ENCODE measurements around the gene MED1. TPM values are rescaled to one million over a fixed set of nuclear protein-coding genes. Genes with fewer than 3 reads are reported as not detected.
"Not testable (repeated sequence)": the region's sequence is repeated elsewhere in the genome, so short reads cannot be mapped to it uniquely, and the experiment has no call there.

Gene MED1
- total RNA-seq, 4 donors from 2014 or later = 22.4 to 29.6 (median 25.0) TPM

- no peaks in the 10 kb centered on the region for H3K4me1 ChIP-seq
- peaks cover 3% of the 10 kb centered on the region in 2 donors for H3K36me3 ChIP-seq
- intact Hi-C loops (cut with DNase I) = no loop called here
- H3K27me3 ChIP-seq = no peaks in the 10 kb centered on the region
- H3K27ac ChIP-seq = peak overlapping the region in 1 of 3 donors; percentile 4
- DNase-seq = peak; percentile 42 to 60
- no peak for TF ChIP-seq CTCF (IDR thresholded peaks at IDR 0.05)
- no peak for TF ChIP-seq POLR2A (IDR thresholded peaks at IDR 0.05)
- H3K4me3 ChIP-seq (replicated peaks in 1 of 3) = no peak overlapping the region
- no peaks in the 10 kb centered on the region for H3K9me3 ChIP-seq
- 81 to 85% methylated on average over 5 of the region's 5 CpGs for WGBS, 2 donors
Measured at GRCh38 chr17:39485555-39485954, 34.5 kb upstream of the MED1 start.

GRCh38 chr17:39484178-39484577, 33.1 kb upstream of the MED1 start:
- WGBS, 2 donors = 94 to 96% methylated on average over 2 of the region's 2 CpGs
- H3K27me3 ChIP-seq = no peaks in the 10 kb centered on the region
- DNase-seq = no peak
- no peak overlapping the region for H3K27ac ChIP-seq
- no peaks in the 10 kb centered on the region for H3K9me3 ChIP-seq
- no peaks in the 10 kb centered on the region for H3K36me3 ChIP-seq
- H3K4me1 ChIP-seq = no peaks in the 10 kb centered on the region
- no peak overlapping the region for H3K4me3 ChIP-seq (replicated peaks in 1 of 3)
- intact Hi-C loops (cut with DNase I) = no loop called here
- TF ChIP-seq POLR2A (IDR thresholded peaks at IDR 0.05) = no peak
- no peak for TF ChIP-seq CTCF (IDR thresholded peaks at IDR 0.05)

DNA sequence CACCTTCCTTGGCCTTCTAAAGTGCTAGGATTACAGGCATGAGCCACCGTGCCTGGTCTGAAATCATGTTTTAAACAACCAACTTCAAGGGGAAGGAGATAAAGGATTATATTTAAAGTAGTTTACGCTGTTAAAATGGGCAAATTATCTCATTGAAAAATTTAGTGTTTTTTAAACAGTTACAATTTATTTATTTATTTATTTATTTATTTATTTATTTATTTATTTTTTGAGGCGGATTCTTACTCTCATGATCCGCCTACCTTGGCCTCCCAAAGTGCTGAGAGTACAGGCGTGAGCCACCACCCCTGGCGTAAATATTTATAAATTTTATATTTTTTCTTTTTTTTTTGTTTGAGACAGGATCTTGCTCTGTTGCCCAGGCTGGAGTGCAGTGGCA, 32.4 kb upstream of the MED1 start:
- 96 to 99% methylated on average over 6 of the region's 6 CpGs for WGBS, 2 donors
- no peaks in the 10 kb centered on the region for H3K4me1 ChIP-seq
- no peak for DNase-seq
- no peak for TF ChIP-seq CTCF (IDR thresholded peaks at IDR 0.05)
- no peak for TF ChIP-seq POLR2A (IDR thresholded peaks at IDR 0.05)
- H3K36me3 ChIP-seq = no peaks in the 10 kb centered on the region
- no peaks in the 10 kb centered on the region for H3K27me3 ChIP-seq
- no peak overlapping the region for H3K27ac ChIP-seq
- intact Hi-C loops (cut with DNase I) = no loop called here
- no peaks in the 10 kb centered on the region for H3K9me3 ChIP-seq
- H3K4me3 ChIP-seq (replicated peaks in 1 of 3) = no peak overlapping the region

- H3K4me3 ChIP-seq (replicated peaks in 1 of 3); H3K27ac ChIP-seq; H3K9me3 ChIP-seq; intact Hi-C loops (cut with DNase I); H3K36me3 ChIP-seq; DNase-seq; H3K27me3 ChIP-seq; H3K4me1 ChIP-seq: not testable (repeated sequence)
- 94 to 96% methylated on average over 8 of the region's 8 CpGs for WGBS, 2 donors
Measured at GRCh38 chr17:39479631-39480030, 28.6 kb upstream of the MED1 start.

- H3K4me3 ChIP-seq (replicated peaks in 1 of 3) = no peak overlapping the region
- no peaks in the 10 kb centered on the region for H3K27me3 ChIP-seq
- H3K4me1 ChIP-seq = no peaks in the 10 kb centered on the region
- no peak overlapping the region for H3K27ac ChIP-seq
- intact Hi-C loops (cut with DNase I) = no loop called here
- WGBS, 2 donors = 87 to 92% methylated on average over 7 of the region's 7 CpGs
- H3K9me3 ChIP-seq = no peaks in the 10 kb centered on the region
- peaks cover 18 to 32% of the 10 kb centered on the region in 2 donors for H3K36me3 ChIP-seq
- no peak for TF ChIP-seq POLR2A (IDR thresholded peaks at IDR 0.05)
- TF ChIP-seq CTCF (IDR thresholded peaks at IDR 0.05) = no peak
- no peak for DNase-seq
Measured at GRCh38 chr17:39473310-39473709, 22.2 kb upstream of the MED1 start.

GRCh38 chr17:39468610-39469009, 17.5 kb upstream of the MED1 start:
- H3K4me3 ChIP-seq (replicated peaks in 1 of 3); DNase-seq; H3K9me3 ChIP-seq; H3K27ac ChIP-seq; H3K27me3 ChIP-seq; intact Hi-C loops (cut with DNase I): not testable (repeated sequence)
- peaks cover 18 to 22% of the 10 kb centered on the region in 2 donors for H3K36me3 ChIP-seq
- WGBS, 2 donors = 95 to 96% methylated on average over 11 of the region's 11 CpGs
- H3K4me1 ChIP-seq = peaks cover 13 to 19% of the 10 kb centered on the region in 2 donors

DNA sequence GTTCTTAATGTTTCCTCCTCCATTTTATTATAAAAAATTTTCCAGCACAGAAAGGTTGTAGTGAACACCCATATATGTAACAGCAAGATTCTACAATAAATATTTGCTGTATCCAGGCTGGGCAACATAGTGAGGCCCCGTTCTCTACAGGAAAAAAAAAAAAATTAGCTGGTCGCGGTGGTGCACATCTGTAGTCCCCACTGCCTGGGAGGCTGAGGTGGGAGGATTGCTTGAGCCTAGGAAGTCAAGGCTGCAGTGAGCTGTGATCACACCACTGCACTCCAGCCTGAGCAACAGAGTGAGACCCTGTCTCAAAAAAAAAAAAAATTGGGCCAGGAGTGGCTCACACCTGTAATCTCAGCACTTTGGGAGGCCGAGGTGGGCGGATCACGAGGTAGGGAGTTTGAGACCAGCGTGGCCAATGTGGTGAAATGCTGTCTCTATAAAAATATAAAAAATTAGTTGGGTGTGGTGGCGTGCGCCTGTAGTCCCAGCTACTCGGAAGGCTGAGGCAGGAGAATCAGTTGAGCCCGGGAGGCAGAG, 13.6 kb upstream of the MED1 start:
- H3K27me3 ChIP-seq; DNase-seq; H3K36me3 ChIP-seq; H3K27ac ChIP-seq; H3K4me3 ChIP-seq (replicated peaks in 1 of 3); intact Hi-C loops (cut with DNase I); H3K9me3 ChIP-seq: not testable (repeated sequence)
- H3K4me1 ChIP-seq = peaks cover 14 to 19% of the 10 kb centered on the region in 2 donors
- 84 to 89% methylated on average over 11 of the region's 11 CpGs for WGBS, 2 donors

All from thyroid gland (tissue), 4 donors.